GM20000 (cell line): ENCODE data around the gene KCTD10.
"Not testable (repeated sequence)": the region's sequence is repeated elsewhere in the genome, so short reads cannot be mapped to it uniquely, and the experiment has no call there.

Experiments used
- DNase-seq: peaks from one replicate; pipeline ENCODE4 v3.0.0; 2012; ENCODE audit warnings: low spot score
- CTCF ChIP-seq: IDR thresholded peaks from 2 replicates; pipeline ENCODE4 v1.5.1; 2012; ENCODE audit warnings: mild to moderate bottlenecking, control low read depth; ENCODE audit errors: extremely low read depth, missing control alignments

KCTD10 gene

GRCh38 chr12:109475121-109475520 lies 2.0 kb downstream of the KCTD10 start:
- no peak for TF ChIP-seq CTCF
- no peak for DNase-seq

GRCh38 chr12:109473526-109474270 lies 3.4 kb downstream of the KCTD10 start:
- DNase-seq, result not testable (repeated sequence)

GRCh38 chr12:109473006-109473405 lies 4.1 kb downstream of the KCTD10 start:
- DNase-seq, result no peak
- no peak for TF ChIP-seq CTCF

- no peak for DNase-seq
- TF ChIP-seq CTCF, result no peak
These were observed 7.6 kb downstream of the KCTD10 start for GRCh38 chr12:109469517-109469916.

GRCh38 chr12:109467978-109468676 lies 9.0 kb downstream of the KCTD10 start:
- no peak for DNase-seq

GRCh38 chr12:109466821-109467220 lies 10.3 kb downstream of the KCTD10 start:
- no peak for DNase-seq
- TF ChIP-seq CTCF, result no peak

More at GRCh38 chr12:109467978-109468676, 9.0 kb downstream of the KCTD10 start:
- no peak for TF ChIP-seq CTCF

GRCh38 chr12:109466305-109466704 lies 10.8 kb downstream of the KCTD10 start:
- no peak for TF ChIP-seq CTCF

More at GRCh38 chr12:109466305-109466704, 10.8 kb downstream of the KCTD10 start:
- DNase-seq, result no peak
